ENCODE data around the gene CELA2B.
"Not testable (repeated sequence)": the region's sequence is repeated elsewhere in the genome, so short reads cannot be mapped to it uniquely, and the experiment has no call there.

CELA2B gene

GRCh38 chr1:15475752-15476314, at the start of gene CELA2B:
TSS of gene CELA2B (plus strand) at chr1:15476104. CDS start at chr1:15476126, 22 bp downstream.
- DNase-seq, result no peak

- no peak for DNase-seq
These were observed 49.2 kb upstream of the CELA2B start for GRCh38 chr1:15426492-15427279.

- DNase-seq, result no peak
These were observed 48.6 kb upstream of the CELA2B start for GRCh38 chr1:15427280-15427666.

GRCh38 chr1:15428252-15428651, 47.7 kb upstream of the CELA2B start:
- DNase-seq, result not testable (repeated sequence)

- DNase-seq, result no peak
These were observed 47.0 kb upstream of the CELA2B start for GRCh38 chr1:15428815-15429435.

GRCh38 chr1:15429701-15430149, 46.2 kb upstream of the CELA2B start:
- DNase-seq, result no peak

GRCh38 chr1:15430787-15431570, 44.9 kb upstream of the CELA2B start:
- DNase-seq, result peak; percentile 55

GRCh38 chr1:15431571-15431948, 44.3 kb upstream of the CELA2B start:
- DNase-seq, result no peak

GRCh38 chr1:15432324-15432723, 43.6 kb upstream of the CELA2B start:
- peak in 1 of 2 experiments; percentile 35 for DNase-seq

GRCh38 chr1:15433471-15433870, 42.4 kb upstream of the CELA2B start:
- DNase-seq, result no peak

GRCh38 chr1:15434739-15435138, 41.2 kb upstream of the CELA2B start:
- not testable (repeated sequence) for DNase-seq

GRCh38 chr1:15435239-15436077, 40.4 kb upstream of the CELA2B start:
- no peak for DNase-seq

GRCh38 chr1:15436881-15437442, 38.9 kb upstream of the CELA2B start:
- no peak for DNase-seq

GRCh38 chr1:15439325-15439724, 36.6 kb upstream of the CELA2B start:
- DNase-seq, result no peak

GRCh38 chr1:15440357-15440756, 35.5 kb upstream of the CELA2B start:
- DNase-seq, result no peak

GRCh38 chr1:15441247-15441646, 34.7 kb upstream of the CELA2B start:
- DNase-seq, result no peak

- no peak for DNase-seq
These were observed 33.8 kb upstream of the CELA2B start for GRCh38 chr1:15442119-15442518.

- no peak for DNase-seq
These were observed 33.1 kb upstream of the CELA2B start for GRCh38 chr1:15442759-15443158.

GRCh38 chr1:15443281-15443680, 32.6 kb upstream of the CELA2B start:
- no peak for DNase-seq

- no peak for DNase-seq
These were observed 31.2 kb upstream of the CELA2B start for GRCh38 chr1:15444468-15445389.
